ENCODE results near the gene GNG12. TPM values are rescaled to one million over a fixed set of nuclear protein-coding genes. Genes with fewer than 3 reads are reported as not detected.

The GNG12 gene
- total RNA-seq, 1 experiment from 2014 or later = 102 TPM

DNA sequence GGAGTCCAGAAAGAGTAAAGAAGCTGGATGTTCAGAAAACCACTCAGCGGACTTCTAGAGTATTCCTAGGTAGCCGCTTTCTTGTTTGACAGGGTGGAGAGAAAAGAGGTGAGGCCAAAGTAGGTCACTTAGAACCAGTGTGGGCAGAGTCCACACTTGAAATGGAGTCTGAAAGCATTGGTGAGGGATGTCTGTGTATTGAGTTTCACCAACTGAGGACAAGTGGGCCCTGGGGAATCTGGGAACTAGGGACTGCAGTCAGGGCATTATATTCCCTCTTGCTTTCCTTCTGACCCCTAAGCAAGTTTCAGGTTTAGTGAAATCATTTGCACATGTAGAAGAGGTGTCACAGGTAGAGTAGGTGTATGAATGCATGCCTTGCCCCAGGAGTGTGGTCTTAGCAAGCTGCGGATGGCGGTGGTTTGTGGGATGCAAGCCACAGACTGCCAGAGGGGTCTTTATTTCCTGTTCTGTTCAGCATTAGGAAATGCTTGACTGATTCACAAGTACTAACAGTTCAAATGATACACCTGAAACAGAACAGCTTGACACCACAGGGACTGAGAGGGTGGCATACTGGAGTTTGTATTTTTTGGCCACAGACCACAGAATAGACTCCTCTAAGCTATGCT lies 1.1 kb upstream of the GNG12 start:
- DNase-seq = peak in 1 of 2 experiments; percentile 33

DNA sequence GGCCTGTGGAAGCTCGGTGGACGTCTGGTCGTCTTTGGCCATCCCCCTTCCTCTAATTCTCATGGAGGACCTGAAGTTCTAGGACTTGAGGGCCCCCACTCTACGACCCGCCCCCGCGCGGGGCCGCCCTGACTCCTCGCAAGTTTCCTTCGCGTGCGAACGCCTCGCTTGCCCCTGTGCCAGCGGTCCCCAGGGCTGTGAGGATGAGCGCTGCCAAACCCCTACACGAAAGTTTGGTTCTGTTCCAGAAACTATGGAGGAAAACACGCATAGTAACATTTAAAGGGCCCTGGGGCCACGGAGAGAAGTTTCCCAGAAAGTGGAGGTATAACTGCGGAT lies 304 bp upstream of the GNG12 start:
- TF ChIP-seq, protein P1, sequence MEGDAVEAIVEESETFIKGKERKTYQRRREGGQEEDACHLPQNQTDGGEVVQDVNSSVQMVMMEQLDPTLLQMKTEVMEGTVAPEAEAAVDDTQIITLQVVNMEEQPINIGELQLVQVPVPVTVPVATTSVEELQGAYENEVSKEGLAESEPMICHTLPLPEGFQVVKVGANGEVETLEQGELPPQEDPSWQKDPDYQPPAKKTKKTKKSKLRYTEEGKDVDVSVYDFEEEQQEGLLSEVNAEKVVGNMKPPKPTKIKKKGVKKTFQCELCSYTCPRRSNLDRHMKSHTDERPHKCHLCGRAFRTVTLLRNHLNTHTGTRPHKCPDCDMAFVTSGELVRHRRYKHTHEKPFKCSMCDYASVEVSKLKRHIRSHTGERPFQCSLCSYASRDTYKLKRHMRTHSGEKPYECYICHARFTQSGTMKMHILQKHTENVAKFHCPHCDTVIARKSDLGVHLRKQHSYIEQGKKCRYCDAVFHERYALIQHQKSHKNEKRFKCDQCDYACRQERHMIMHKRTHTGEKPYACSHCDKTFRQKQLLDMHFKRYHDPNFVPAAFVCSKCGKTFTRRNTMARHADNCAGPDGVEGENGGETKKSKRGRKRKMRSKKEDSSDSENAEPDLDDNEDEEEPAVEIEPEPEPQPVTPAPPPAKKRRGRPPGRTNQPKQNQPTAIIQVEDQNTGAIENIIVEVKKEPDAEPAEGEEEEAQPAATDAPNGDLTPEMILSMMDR (conservative IDR thresholded peaks at IDR 0.05) = no peak
- no peak for TF ChIP-seq EZH2 (IDR thresholded peaks at IDR 0.05; ENCODE audit: low read depth)
- H3K4me1 ChIP-seq (replicated peaks; ENCODE audit: insufficient read depth) = peaks cover 21% of the 10 kb centered on the region
- H4K20me1 ChIP-seq (ENCODE audit: insufficient read depth) = no peaks in the 10 kb centered on the region
- 0 out of 2 replicates have a peak, but pooled peaks cover 6% of the 10 kb centered on the region for H3K36me3 ChIP-seq (ENCODE audit: low read depth)
- no TSS peak for BruUV-seq (replicated peaks)
- POLR2A ChIA-PET (ENCODE audit: unreplicated experiment) = no interaction called here
- DNase-seq = no peak
- H3K9me3 ChIP-seq (ENCODE audit: insufficient read depth, low read depth) = no peaks in the 10 kb centered on the region
- H3K27me3 ChIP-seq (ENCODE audit: insufficient read depth, low read depth) = no peaks in the 10 kb centered on the region
- no peaks in the 10 kb centered on the region for H3K9me2 ChIP-seq (ENCODE audit: insufficient read depth)
- CTCF ChIA-PET = interaction anchor here (0.5 kb wide), 1 partner anchor 12 kb away, joined by 3 read pairs; no protein-coding TSS in a partner anchor
- peak overlapping the region; percentile 86 for H3K4me2 ChIP-seq
- H3K27ac ChIP-seq = no peak overlapping the region
- peak overlapping the region; percentile 92 for H2AFZ ChIP-seq
- intact Hi-C loops (cut with micrococcal nuclease; ENCODE audit: unreplicated experiment) = loop anchor here (1.0 to 10.0 kb wide), 7 partner anchors 15 to 551 kb away; partner anchors contain the start of gene SERBP1
- H3K4me3 ChIP-seq = peak overlapping the region; percentile 92
- H3K79me2 ChIP-seq (ENCODE audit: low read depth) = peaks cover 43% of the 10 kb centered on the region
- H3F3A ChIP-seq (ENCODE audit: insufficient read depth, low read depth) = peaks cover 11% of the 10 kb centered on the region

More for the DNA sequence above, 1.1 kb upstream of the GNG12 start:
- Histone ChIP-seq H3K9me2 (ENCODE audit: insufficient read depth) (no peaks in the 10 kb centered on the region), H3K4me1 (replicated peaks; ENCODE audit: insufficient read depth) (peaks cover 29% of the 10 kb centered on the region), H3F3A (ENCODE audit: insufficient read depth, low read depth) (peaks cover 11% of the 10 kb centered on the region), H3K4me3 (no peak overlapping the region), H4K20me1 (ENCODE audit: insufficient read depth) (no peaks in the 10 kb centered on the region), H3K9me3 (ENCODE audit: insufficient read depth, low read depth) (no peaks in the 10 kb centered on the region), H3K79me2 (ENCODE audit: low read depth) (peaks cover 35% of the 10 kb centered on the region), H3K27ac (no peak overlapping the region), H3K4me2 (no peak overlapping the region), H2AFZ (no peak overlapping the region), H3K27me3 (ENCODE audit: insufficient read depth, low read depth) (no peaks in the 10 kb centered on the region), H3K36me3 (ENCODE audit: low read depth) (0 out of 2 replicates have a peak, but pooled peaks cover 3% of the 10 kb centered on the region)
- TF ChIP-seq EZH2 (IDR thresholded peaks at IDR 0.05; ENCODE audit: low read depth) = no peak
- TF ChIP-seq, protein P1 (conservative IDR thresholded peaks at IDR 0.05) = no peak
- CTCF ChIA-PET = no interaction called here
- BruUV-seq (replicated peaks) = no TSS peak
- intact Hi-C loops (cut with micrococcal nuclease; ENCODE audit: unreplicated experiment) = loop anchor here (5.0 to 10.0 kb wide), 3 partner anchors 302 to 550 kb away; partner anchors contain the start of gene SERBP1
- POLR2A ChIA-PET (ENCODE audit: unreplicated experiment) = interaction anchor here (0.6 kb wide), 1 partner anchor 31 kb away, joined by 6 read pairs; no protein-coding TSS in a partner anchor

DNA sequence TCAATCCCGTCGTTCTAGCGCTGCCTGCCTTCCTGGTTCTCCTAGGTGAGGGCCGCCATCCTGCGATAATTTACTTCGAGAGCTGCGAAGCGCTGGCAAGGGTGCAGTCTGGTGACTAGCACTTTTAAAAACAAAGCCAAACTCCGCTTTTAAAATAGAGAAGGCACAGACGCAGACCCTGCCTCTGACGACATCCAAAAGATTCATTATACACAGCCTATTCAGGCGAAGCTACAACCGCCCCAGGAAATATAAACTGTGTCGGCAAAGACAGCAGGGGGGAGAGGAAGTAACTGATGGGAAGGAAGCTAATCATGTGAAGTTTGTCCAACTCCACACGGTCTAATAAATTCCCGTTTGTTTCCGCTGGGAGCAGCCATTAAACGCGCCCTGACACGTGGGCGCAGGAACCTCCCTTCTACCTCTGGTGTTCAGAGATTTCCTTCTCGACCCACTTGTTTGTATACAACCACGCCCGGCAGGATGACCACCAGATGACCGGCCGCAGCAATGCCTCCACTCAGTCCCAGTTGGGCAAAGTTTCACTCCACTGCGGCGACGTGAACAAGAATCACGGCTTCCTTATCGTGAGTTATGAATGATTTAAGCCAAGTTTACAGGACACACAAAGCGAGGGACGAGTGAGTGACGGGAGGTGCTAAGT lies 1.3 kb downstream of the GNG12 start:
- H3K27me3 ChIP-seq (ENCODE audit: insufficient read depth, low read depth) = no peaks in the 10 kb centered on the region
- H3K9me2 ChIP-seq (ENCODE audit: insufficient read depth) = no peaks in the 10 kb centered on the region
- H3K27ac ChIP-seq = peak overlapping the region; percentile 82
- H3K4me3 ChIP-seq = peak overlapping the region; percentile 92
- CTCF ChIA-PET = interaction anchor here (0.5 to 2.1 kb wide), 4 partner anchors 18 to 640 kb away, joined by 3 to 39 read pairs (median 3); no protein-coding TSS in a partner anchor
- H3K4me1 ChIP-seq (replicated peaks; ENCODE audit: insufficient read depth) = peaks cover 20% of the 10 kb centered on the region
- H3K79me2 ChIP-seq (ENCODE audit: low read depth) = peaks cover 55% of the 10 kb centered on the region
- H3F3A ChIP-seq (ENCODE audit: insufficient read depth, low read depth) = peaks cover 11% of the 10 kb centered on the region
- H3K4me2 ChIP-seq = peak overlapping the region; percentile 86
- TSS peak; percentile 50 for BruUV-seq (replicated peaks)
- intact Hi-C loops (cut with micrococcal nuclease; ENCODE audit: unreplicated experiment) = loop anchor here (1.0 to 10.0 kb wide), 7 partner anchors 13 to 553 kb away; partner anchors contain the start of gene SERBP1
- 0 out of 2 replicates have a peak, but pooled peaks cover 6% of the 10 kb centered on the region for H3K36me3 ChIP-seq (ENCODE audit: low read depth)
- POLR2A ChIA-PET (ENCODE audit: unreplicated experiment) = interaction anchor here (0.5 to 0.7 kb wide), 4 partner anchors 8 to 669 kb away, joined by 3 to 4 read pairs (median 4); no protein-coding TSS in a partner anchor
- H2AFZ ChIP-seq = peak overlapping the region; percentile 92
- no peaks in the 10 kb centered on the region for H3K9me3 ChIP-seq (ENCODE audit: insufficient read depth, low read depth)
- H4K20me1 ChIP-seq (ENCODE audit: insufficient read depth) = no peaks in the 10 kb centered on the region
- DNase-seq = peak; percentile 59 to 80
- no peak for TF ChIP-seq EZH2 (IDR thresholded peaks at IDR 0.05; ENCODE audit: low read depth)
- TF ChIP-seq, protein P1 (conservative IDR thresholded peaks at IDR 0.05) = 0 out of 2 replicates have a peak, but pooled peaks have one; percentile 6

Data from PC-9 (cell line).